Measurements from ENCODE around the gene NTM. TPM values are rescaled to one million over a fixed set of nuclear protein-coding genes. Genes with fewer than 3 reads are reported as not detected.

The NTM gene
- total and polyA plus RNA-seq, 2 experiments from 2014 or later: 1.1 to 1.7 TPM

- Histone ChIP-seq H3K4me3 (no peak overlapping the region), H3K4me1 (ENCODE audit: low read depth) (no peaks in the 10 kb centered on the region), H3K36me3 (no peaks in the 10 kb centered on the region), H3K27me3 (peaks cover 42% of the 10 kb centered on the region), H3K27ac (no peak overlapping the region), H3K9me3 (ENCODE audit: low read depth) (no peaks in the 10 kb centered on the region)
- peak; percentile 76 to 78 for DNase-seq (ENCODE audit: low read depth in 1 of 2, low spot score in 1 of 2)
- TF ChIP-seq CTCF (IDR thresholded peaks at IDR 0.05; ENCODE audit: low read depth, low read length): peak; percentile 81
Observed at GRCh38 chr11:131748151-131749050, 378.0 kb downstream of the NTM start.

DNA sequence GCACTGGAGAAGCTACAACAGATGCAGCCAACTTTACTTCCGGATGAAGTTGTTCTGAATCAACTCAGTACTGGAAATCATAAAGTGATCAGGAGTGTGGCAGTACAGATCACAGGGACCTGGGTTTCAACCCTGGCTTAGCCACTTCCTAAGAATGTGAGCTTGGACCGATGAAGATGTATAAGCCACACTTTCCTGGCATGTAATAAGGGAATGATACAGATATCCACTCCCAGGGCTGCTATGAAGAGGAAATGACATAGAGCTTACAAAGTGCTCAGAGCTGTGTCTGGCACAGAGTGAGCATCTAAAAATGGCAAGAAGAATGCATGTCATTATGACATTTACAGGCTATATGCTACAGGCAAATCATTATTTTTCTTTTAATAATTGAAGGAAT is 378.7 kb downstream of the NTM start:
- no peak overlapping the region for H3K4me3 ChIP-seq
- peak in 1 of 2 donors; percentile 85 for DNase-seq (ENCODE audit: low read depth in 1 of 2, low spot score in 1 of 2)
- peaks cover 35% of the 10 kb centered on the region for H3K27me3 ChIP-seq

GRCh38 chr11:131750152-131750551 is 379.7 kb downstream of the NTM start:
- no peaks in the 10 kb centered on the region for H3K4me1 ChIP-seq (ENCODE audit: low read depth)
- TF ChIP-seq CTCF (IDR thresholded peaks at IDR 0.05; ENCODE audit: low read depth, low read length): no peak
- no peak overlapping the region for H3K27ac ChIP-seq
- DNase-seq (ENCODE audit: low read depth in 1 of 2, low spot score in 1 of 2): no peak
- H3K9me3 ChIP-seq (ENCODE audit: low read depth): no peaks in the 10 kb centered on the region
- no peak overlapping the region for H3K4me3 ChIP-seq
- H3K27me3 ChIP-seq: peaks cover 26% of the 10 kb centered on the region
- H3K36me3 ChIP-seq: no peaks in the 10 kb centered on the region

More for the DNA sequence above, 378.7 kb downstream of the NTM start:
- Histone ChIP-seq H3K9me3 (ENCODE audit: low read depth) (no peaks in the 10 kb centered on the region), H3K36me3 (no peaks in the 10 kb centered on the region), H3K27ac (no peak overlapping the region), H3K4me1 (ENCODE audit: low read depth) (no peaks in the 10 kb centered on the region)
- no peak for TF ChIP-seq CTCF (IDR thresholded peaks at IDR 0.05; ENCODE audit: low read depth, low read length)

DNA sequence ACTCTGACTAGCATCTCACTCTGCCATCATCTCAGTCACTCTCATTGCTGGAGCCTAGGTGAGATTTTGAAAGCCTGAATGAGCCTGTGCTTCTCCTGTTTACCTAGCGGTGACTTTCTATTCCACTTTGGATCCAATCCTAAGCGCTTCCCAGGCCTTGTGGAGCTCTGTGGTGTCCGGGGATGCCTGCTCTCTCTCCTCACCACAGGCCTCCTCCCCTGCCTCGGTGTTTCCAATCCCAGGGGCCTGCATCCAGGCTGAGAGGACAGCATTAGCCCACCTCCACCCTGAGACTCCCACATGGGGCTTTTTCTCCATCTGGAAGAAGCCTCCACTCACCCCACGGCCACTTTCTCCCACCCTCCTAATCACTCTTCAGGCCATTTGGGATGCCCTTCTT is 380.3 kb downstream of the NTM start:
- no peak overlapping the region for H3K27ac ChIP-seq
- H3K4me3 ChIP-seq: no peak overlapping the region
- peaks cover 20% of the 10 kb centered on the region for H3K27me3 ChIP-seq
- no peaks in the 10 kb centered on the region for H3K9me3 ChIP-seq (ENCODE audit: low read depth)
- no peaks in the 10 kb centered on the region for H3K36me3 ChIP-seq
- H3K4me1 ChIP-seq (ENCODE audit: low read depth): no peaks in the 10 kb centered on the region
- DNase-seq (ENCODE audit: low read depth in 1 of 2, low spot score in 1 of 2): no peak
- no peak for TF ChIP-seq CTCF (IDR thresholded peaks at IDR 0.05; ENCODE audit: low read depth, low read length)

- Histone ChIP-seq H3K27ac (no peak overlapping the region), H3K27me3 (peaks cover 18% of the 10 kb centered on the region), H3K36me3 (no peaks in the 10 kb centered on the region), H3K9me3 (ENCODE audit: low read depth) (no peaks in the 10 kb centered on the region), H3K4me1 (ENCODE audit: low read depth) (no peaks in the 10 kb centered on the region), H3K4me3 (no peak overlapping the region)
- no peak for TF ChIP-seq CTCF (IDR thresholded peaks at IDR 0.05; ENCODE audit: low read depth, low read length)
- DNase-seq (ENCODE audit: low read depth in 1 of 2, low spot score in 1 of 2): no peak
Observed at GRCh38 chr11:131754671-131755070, 384.3 kb downstream of the NTM start.
